Jurkat, Clone E6-1 (cell line): Measurements from ENCODE around the gene ALDOA.
A peak's percentile ranks its signal among the peaks of the same experiment; 100 is the strongest.

Experiments used
- DNase-seq: peaks from one replicate; pipeline ENCODE4 v3.0.0-alpha.2; 2011; ENCODE audit warnings: low read depth, low spot score
- H3K4me3 ChIP-seq: 2 replicates; pipeline ENCODE4 v1.5.1; 2011; ENCODE audit warnings: mild to moderate bottlenecking, low read length, control low read depth, moderate library complexity

ALDOA gene

GRCh38 chr16:30066761-30067583 is 1.4 kb downstream of the ALDOA start:
- H3K4me3 ChIP-seq = peak overlapping the region; percentile 92
- no peak for DNase-seq

- no peak for DNase-seq
- no peak overlapping the region for H3K4me3 ChIP-seq
These were observed 2.0 kb downstream of the ALDOA start for GRCh38 chr16:30067584-30067916.

GRCh38 chr16:30068333-30068732 is 2.8 kb downstream of the ALDOA start:
- DNase-seq = no peak
- H3K4me3 ChIP-seq = no peak overlapping the region

- no peak for DNase-seq
- no peak overlapping the region for H3K4me3 ChIP-seq
These were observed 3.4 kb downstream of the ALDOA start for GRCh38 chr16:30068750-30069610.

GRCh38 chr16:30069611-30070462 is 4.3 kb downstream of the ALDOA start:
- DNase-seq = no peak
- H3K4me3 ChIP-seq = no peak overlapping the region

GRCh38 chr16:30070490-30070889 is 4.9 kb downstream of the ALDOA start:
- H3K4me3 ChIP-seq = no peak overlapping the region
- DNase-seq = no peak

GRCh38 chr16:30075503-30076275 is 10.1 kb downstream of the ALDOA start, which contains the start of gene PPP4C:
TSS of gene PPP4C (plus strand) at chr16:30075994. CDS start at chr16:30076378, 384 bp downstream.
- DNase-seq = peak; percentile 78
- H3K4me3 ChIP-seq = peak within 1 kb of the TSS; percentile 96

- DNase-seq = no peak
- H3K4me3 ChIP-seq = peak overlapping the region; percentile 96
These were observed 10.8 kb downstream of the ALDOA start for GRCh38 chr16:30076276-30076791.

GRCh38 chr16:30077656-30078055 is 12.1 kb downstream of the ALDOA start:
- H3K4me3 ChIP-seq = peak overlapping the region; percentile 96
- DNase-seq = no peak

GRCh38 chr16:30078744-30079143 is 13.2 kb downstream of the ALDOA start:
- H3K4me3 ChIP-seq = no peak overlapping the region
- no peak for DNase-seq

- no peak for DNase-seq
- H3K4me3 ChIP-seq = no peak overlapping the region
These were observed 13.9 kb downstream of the ALDOA start for GRCh38 chr16:30079480-30079879.

- H3K4me3 ChIP-seq = no peak overlapping the region
- DNase-seq = no peak
These were observed 17.1 kb downstream of the ALDOA start for GRCh38 chr16:30082545-30083090.

GRCh38 chr16:30083216-30084055 is 17.9 kb downstream of the ALDOA start:
- DNase-seq = no peak
- no peak overlapping the region for H3K4me3 ChIP-seq

- H3K4me3 ChIP-seq = no peak overlapping the region
- no peak for DNase-seq
These were observed 18.7 kb downstream of the ALDOA start for GRCh38 chr16:30084096-30084815.

GRCh38 chr16:30084816-30085159 is 19.2 kb downstream of the ALDOA start:
- DNase-seq = no peak

GRCh38 chr16:30085247-30085646 is 19.7 kb downstream of the ALDOA start:
- no peak overlapping the region for H3K4me3 ChIP-seq
- DNase-seq = no peak

More at GRCh38 chr16:30084816-30085159, 19.2 kb downstream of the ALDOA start:
- no peak overlapping the region for H3K4me3 ChIP-seq

- DNase-seq = no peak
- no peak overlapping the region for H3K4me3 ChIP-seq
These were observed 20.3 kb downstream of the ALDOA start for GRCh38 chr16:30085820-30086219.
